ENCODE results near the gene MRGPRF. TPM values are rescaled to one million over a fixed set of nuclear protein-coding genes. Genes with fewer than 3 reads are reported as not detected.
A peak's percentile ranks its signal among the peaks of the same experiment; 100 is the strongest.

Gene MRGPRF
- total RNA-seq, 1 donor from 2014 or later, result 7.6 TPM

DNA sequence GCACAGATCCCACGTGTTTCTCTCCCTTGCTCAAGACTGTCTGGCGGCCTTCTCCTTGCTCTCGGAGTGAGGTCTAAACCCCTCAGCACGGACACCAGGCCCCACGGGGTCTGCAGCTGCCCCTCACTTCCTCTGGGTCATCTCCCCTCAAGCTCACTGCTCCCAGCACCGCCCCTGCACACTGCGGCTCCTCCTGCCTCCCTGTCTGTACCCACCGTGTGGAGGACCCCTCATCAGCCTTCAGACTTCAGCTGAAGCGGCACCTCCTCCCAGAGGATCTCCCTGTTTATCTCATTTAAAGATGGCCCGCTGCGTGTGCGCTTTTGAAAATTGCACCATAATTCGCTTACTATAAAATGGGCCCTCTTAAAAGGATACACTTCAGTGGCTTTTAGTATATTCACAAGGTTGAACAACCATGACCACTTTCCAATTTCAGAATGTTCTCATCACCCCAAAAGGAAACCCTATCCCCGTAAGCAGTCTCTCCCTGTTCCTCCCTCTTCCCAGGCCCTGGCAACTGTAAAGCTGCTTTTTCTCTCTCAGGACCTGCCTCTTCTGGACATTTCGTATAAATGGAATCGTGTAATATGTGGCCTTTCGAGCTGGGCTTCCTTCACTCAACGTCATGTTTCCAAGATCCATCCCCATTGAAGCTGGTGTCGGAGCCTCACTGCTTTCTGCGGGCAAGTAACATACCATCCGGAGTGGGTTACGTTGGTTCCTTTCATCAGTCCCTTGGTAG, 21.2 kb upstream of the MRGPRF start:
- intact Hi-C loops (cut with DNase I), result no loop called here
- DNase-seq (ENCODE audit: missing footprints), result no peak
- ATAC-seq, result no peak

DNA sequence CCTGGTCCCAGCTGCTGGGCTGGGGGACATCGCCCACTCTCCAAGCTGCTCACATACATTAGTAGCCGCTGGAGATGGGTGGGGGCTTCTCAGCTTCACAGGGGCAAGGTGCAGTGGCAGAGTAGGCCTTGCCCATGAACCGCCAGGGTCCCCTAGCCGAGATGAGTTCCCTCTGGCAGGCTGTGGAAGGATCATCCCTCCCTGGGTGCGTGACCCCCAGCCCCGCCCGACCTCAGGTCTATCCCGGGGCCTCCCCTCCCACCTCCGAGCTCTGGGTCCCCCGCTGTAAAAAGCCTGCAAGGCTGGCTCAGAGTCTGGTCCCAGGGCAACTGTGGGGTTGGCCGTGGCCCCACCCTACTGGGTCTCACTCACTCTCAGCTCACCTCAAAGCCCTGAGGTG, 20.4 kb upstream of the MRGPRF start:
- intact Hi-C loops (cut with DNase I), result no loop called here
- ATAC-seq, result no peak
- DNase-seq (ENCODE audit: missing footprints), result no peak

GRCh38 chr11:69032833-69033232, 19.8 kb upstream of the MRGPRF start:
- DNase-seq (ENCODE audit: missing footprints) (no peak), ATAC-seq (no peak)
- intact Hi-C loops (cut with DNase I), result no loop called here

GRCh38 chr11:69030301-69030700, 17.3 kb upstream of the MRGPRF start:
- ATAC-seq, result no peak
- DNase-seq (ENCODE audit: missing footprints), result no peak

DNA sequence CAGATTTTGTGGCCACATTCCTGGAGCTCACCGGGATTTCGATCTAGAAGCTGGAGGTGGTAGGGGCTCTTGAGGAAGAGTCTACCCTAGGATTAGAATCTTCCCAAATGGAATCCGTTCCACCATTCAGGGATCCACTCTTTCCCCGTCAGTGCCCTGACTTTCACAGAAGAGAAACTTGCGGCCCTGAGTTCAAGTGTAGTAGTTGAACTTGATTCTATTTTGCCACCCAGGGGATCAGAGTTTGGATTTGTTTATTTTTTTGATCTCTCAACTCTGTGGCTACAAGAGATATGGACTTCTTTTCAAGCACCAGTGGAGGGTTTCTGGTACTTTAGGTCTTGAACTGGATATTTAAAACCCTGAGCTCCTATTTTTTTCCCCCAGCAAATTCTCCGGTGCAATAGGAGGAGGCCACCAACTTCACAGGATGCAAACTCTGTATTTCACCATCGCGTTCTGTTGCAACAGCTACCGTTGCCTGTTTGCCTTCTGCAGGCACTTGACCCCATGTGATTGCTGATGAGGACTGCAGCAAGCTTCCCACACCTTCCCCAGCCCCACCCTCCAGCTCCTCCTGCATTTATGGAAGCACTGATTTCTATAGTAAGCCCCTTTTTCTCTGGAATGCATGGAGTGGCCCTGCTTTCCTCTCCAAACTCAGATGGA, 14.8 kb upstream of the MRGPRF start:
- ATAC-seq, result no peak
- DNase-seq (ENCODE audit: missing footprints), result no peak
- intact Hi-C loops (cut with DNase I), result no loop called here

More at GRCh38 chr11:69030301-69030700, 17.3 kb upstream of the MRGPRF start:
- intact Hi-C loops (cut with DNase I), result no loop called here

DNA sequence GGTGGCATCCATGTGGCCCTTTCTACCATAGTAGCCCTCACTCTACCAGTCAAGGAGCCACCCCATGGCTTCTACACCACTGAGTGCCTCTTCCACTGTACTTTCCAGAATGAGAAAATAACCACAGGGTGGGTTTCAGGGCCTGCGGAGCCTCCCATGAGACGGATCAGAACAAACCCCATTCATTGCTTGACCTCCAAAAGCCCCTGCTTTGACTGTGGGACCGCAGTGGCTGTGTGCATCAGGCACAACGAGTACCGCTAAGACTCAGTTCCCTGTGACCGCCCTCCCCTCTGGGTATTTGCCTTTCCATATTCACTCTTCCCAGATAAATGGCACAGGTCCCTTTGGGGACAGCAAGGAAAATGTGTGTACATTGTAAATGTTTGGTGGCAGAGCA, 11.5 kb upstream of the MRGPRF start:
- DNase-seq (ENCODE audit: missing footprints), result no peak
- intact Hi-C loops (cut with DNase I), result no loop called here
- ATAC-seq, result no peak

- DNase-seq (ENCODE audit: missing footprints), result no peak
- ATAC-seq, result no peak
- intact Hi-C loops (cut with DNase I), result no loop called here
Observed at GRCh38 chr11:69022260-69022659, 9.2 kb upstream of the MRGPRF start.

DNA sequence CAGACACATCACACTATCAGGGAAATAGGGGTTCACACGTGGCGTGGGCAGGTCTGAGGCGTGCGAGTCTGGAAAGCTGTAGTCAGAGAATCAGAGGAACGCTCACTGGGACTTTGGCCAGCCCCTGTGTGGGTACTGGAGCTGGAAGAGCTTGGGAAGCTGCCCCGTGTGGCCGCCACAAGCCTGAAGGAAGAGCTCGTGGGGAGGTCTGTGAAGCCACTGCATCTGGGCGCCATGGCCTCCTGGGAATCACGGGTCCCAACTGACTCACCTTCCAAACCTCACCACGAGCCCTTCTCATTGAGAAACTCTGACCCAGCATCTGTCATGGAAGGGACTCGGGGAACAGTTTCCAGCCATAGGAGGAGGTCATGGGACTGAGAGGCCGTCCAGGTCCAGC, 5.9 kb upstream of the MRGPRF start:
- intact Hi-C loops (cut with DNase I), result no loop called here
- no peak for ATAC-seq
- DNase-seq (ENCODE audit: missing footprints), result no peak

DNA sequence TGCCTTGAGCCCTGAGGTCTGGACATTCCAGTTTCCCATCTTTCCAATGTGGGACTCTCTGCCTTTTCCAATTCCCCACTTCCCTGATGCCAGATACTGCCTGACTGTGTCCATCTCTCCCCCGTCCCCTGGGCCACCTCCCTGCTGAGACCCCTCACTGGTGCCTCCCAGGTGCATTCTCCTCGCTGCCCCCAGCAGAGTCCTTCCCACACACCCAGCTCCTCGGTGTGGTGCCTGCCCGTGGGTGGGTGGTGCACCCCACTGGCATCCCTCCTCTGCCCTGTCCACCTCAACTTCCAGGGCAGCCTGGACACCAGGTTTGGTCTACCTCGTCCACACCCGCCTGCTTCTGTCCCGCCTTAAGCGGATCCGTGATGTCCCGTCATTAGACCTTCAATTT, 4.9 kb upstream of the MRGPRF start:
- intact Hi-C loops (cut with DNase I), result no loop called here
- DNase-seq (ENCODE audit: missing footprints) (no peak), ATAC-seq (no peak)

GRCh38 chr11:69014898-69015549, 2.0 kb upstream of the MRGPRF start:
- ATAC-seq, result no peak
- DNase-seq (ENCODE audit: missing footprints), result no peak
- intact Hi-C loops (cut with DNase I), result no loop called here

- DNase-seq (ENCODE audit: missing footprints), result peak; percentile 85
- intact Hi-C loops (cut with DNase I), result no loop called here
- ATAC-seq, result peak; percentile 55
Observed at GRCh38 chr11:69014084-69014851, 1.2 kb upstream of the MRGPRF start.

GRCh38 chr11:69012092-69013008, 696 bp downstream of the MRGPRF start:
- ATAC-seq (no peak), DNase-seq (ENCODE audit: missing footprints) (no peak)
- intact Hi-C loops (cut with DNase I), result no loop called here

DNA sequence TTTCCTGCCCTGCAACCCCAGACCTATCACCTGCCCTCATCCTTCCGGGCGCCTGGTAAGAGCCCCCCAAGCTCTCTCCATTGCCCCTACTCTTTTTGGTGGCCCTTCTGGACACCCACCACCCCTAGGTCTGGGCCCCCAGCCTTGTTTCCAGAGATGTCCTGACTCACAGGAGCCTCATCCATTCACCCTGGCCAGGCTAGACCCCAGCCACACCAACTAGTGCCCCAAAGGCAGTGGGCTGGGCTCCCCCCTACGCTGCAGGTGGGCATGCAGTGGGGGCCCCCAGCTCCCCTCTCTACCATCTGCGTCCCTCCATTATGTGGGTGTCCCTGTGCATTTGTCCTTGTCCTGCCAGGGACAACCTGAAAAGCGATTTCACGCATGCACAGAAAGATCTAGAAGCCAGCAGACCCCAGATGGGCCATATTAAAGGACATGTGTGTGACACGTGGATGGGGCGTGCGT, 1.4 kb downstream of the MRGPRF start:
- DNase-seq (ENCODE audit: missing footprints) (no peak), ATAC-seq (no peak)
- intact Hi-C loops (cut with DNase I), result no loop called here

DNA sequence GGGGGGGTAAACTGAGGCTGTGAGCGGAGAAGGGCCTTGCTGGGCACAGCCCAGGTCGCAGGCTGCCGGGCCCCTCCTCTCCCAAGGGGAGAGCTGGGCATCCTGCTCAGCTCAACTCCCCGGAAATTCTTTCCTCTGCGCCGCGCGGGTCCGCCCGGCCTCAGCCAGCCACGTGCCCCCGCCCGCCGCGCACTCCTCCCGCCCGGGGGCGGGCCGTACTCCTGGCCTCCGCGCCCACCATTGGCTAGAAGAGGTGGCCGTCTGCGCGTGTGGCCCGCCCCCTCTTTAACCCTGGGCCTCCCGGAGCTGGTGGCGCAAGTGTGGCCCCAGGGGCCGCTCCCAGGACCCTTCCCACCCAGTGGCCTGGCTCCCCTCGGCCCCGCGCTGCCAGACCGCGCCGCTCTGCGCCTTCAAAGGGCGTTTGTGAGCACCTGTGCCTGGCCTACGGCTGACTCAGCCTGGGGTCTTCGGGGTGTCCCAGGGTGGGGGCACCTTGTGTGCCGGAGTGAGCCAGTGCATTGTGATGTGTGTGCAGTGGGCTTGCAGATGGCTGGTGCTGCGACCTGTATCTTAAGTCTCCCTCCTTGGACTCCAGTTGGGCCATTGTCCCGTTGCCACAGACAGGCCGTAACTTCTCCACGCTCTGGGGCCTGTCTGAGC, 2.0 kb downstream of the MRGPRF start:
- intact Hi-C loops (cut with DNase I), result no loop called here
- DNase-seq (ENCODE audit: missing footprints), result peak; percentile 90
- peak; percentile 63 for ATAC-seq

DNA sequence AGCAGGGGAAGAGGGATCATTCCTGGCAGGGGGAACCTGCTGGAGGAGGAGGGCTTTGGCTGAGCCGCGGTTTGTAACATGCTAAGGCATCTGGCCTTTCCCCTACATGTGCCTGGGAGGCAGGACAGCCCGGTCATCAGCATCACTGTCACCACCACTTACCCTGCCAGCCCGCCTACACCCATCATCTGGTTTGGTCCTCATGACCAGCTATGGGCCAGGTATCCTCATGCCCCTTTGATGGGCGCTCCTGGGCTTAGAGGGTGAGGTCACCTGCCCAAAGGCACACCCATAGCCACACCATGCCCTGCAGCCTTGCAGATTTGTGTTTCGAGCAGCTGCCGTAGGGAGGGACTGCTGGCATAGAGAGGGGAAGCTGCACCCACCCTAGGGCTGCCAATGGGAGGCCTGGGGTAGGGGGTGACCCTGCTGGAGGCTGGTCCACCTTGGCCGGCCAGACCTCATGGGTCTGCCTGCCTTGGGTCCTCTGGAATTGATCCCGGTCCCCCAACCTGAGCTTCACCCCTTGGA, 2.6 kb downstream of the MRGPRF start:
- DNase-seq (ENCODE audit: missing footprints), result no peak
- ATAC-seq, result no peak
- intact Hi-C loops (cut with DNase I), result no loop called here

DNA sequence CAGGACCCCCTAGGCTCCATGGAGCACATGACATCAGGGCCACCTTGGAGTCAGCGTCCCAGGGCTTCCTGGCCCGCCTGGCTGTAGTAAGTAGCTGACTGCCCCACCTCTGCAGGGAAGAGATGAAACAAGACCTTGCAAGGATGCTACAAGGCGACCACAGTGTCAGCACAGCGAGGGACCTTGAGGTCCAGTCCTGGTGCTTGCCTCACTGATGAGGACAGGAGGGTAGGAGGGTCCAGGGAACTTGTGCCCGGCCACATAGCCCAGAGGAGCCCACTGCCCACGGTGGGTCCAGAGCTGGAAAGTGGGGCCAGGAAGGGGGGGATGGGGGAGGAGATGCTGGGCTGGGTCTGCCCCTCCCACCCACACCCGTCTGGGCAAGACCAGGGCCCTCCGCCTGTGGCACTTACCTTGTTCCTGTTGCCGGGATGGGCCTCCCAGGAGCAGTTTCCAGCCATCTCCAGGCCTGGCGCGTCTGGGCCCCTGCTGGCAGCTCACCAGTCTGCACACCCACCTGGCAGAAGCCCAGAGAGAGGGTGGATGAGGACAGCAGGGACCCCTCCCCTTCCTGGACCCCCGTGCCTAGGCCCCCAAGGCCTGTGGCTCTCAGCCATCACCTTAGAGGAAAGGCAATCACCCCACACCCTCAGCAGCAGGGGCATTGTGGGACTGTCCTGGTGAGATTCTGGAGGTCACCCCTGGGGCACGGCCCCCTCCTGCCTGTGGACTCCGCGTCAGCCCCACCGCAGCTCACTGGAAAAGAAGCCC, 3.4 kb downstream of the MRGPRF start:
- DNase-seq (ENCODE audit: missing footprints) (no peak), ATAC-seq (no peak)
- intact Hi-C loops (cut with DNase I), result no loop called here

Data from Right ventricle myocardium inferior (tissue), 1 donor.